ENCODE data around the gene MIER1. TPM values are rescaled to one million over a fixed set of nuclear protein-coding genes. Genes with fewer than 3 reads are reported as not detected.

Gene MIER1
- total and polyA plus RNA-seq, 5 donors from 2014 or later = 33.4 to 84.8 (median 37.0) TPM

DNA sequence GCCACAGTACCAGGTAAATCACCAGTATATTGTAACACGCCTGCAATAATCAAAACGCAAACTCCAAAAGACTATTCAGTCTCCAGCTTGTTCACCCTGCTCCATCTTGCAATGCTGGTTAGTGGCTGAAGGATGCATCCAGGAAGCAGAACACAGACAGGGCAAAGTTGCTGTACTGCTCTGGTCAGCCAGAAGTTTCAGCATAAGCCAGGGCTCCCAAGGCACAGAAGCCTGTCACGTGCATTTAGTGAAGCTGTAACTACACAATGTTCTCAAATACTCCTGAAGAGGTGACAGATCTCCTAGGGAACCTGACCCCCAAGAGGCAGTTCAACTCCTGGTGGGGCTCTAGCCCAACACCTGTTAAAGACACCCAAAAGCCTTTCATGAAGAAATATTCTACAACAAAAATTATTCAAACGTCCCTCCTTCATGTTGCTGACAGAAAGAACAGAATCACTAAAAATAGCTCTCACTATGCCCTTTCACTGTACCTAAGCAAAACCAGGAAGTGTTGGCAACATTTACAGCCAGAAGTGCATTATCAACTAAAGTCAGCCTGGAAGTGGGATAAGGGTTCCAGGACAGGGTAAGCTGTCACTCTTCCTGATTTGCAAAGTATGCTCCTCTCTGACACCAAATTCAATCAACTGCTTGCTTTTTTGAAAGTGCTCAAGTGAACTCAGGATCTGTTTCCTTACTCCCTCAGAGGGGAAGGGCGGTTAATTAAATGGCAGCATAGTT lies 77.1 kb downstream of the MIER1 start:
- no peaks in the 10 kb centered on the region for H3K9me3 ChIP-seq (ENCODE audit: control insufficient read depth in 2 of 2, low read length in 2 of 2)
- peaks cover 6% of the 10 kb centered on the region for H3K4me1 ChIP-seq (ENCODE audit: control insufficient read depth, insufficient read depth, low read length, poor library complexity, severe bottlenecking)
- ATAC-seq (ENCODE audit: low read depth in 2 of 2) = no peak
- no peaks in the 10 kb centered on the region for H3K9me3 Mint-ChIP-seq
- H3K27me3 Mint-ChIP-seq = no peaks in the 10 kb centered on the region
- H3K36me3 Mint-ChIP-seq = peaks cover 23% of the 10 kb centered on the region
- DNase-seq = no peak
- peaks cover 0 to 16% (median 9%) of the 10 kb centered on the region in 4 donors for H3K4me1 Mint-ChIP-seq
- no peaks in the 10 kb centered on the region for H3K27me3 ChIP-seq (ENCODE audit: control insufficient read depth, insufficient read depth, low read length)
- H3K27ac Mint-ChIP-seq = peak overlapping the region; percentile 5 to 75 (median 33)
- peaks cover 68% of the 10 kb centered on the region for H3K36me3 ChIP-seq (ENCODE audit: control insufficient read depth, insufficient read depth, low read length)
- H3K27ac ChIP-seq (ENCODE audit: insufficient read depth, low read length, poor library complexity, severe bottlenecking) = no peak overlapping the region
- no peak overlapping the region for H3K4me3 ChIP-seq (ENCODE audit: low read depth, low read length)
- no peak overlapping the region for H3K4me3 Mint-ChIP-seq

DNA sequence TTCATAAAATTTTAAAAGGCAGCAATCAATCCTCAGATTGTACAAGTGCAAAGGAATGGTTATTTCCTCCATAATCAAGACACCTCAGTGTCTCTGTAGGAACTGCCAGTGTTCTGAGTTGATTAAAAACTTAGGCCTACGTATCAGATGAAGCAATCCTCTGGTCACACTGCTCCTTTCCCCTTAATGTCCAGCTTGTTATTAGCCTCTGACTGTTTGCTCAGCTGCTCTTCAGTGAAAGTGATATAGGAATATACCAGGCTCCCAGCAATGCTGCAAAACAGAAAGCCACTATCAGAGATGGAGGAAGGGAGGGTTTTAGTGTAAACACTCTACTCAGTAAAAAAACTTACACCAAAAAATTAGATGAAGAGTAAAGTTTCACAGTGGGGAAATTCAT lies 79.4 kb downstream of the MIER1 start:
- DNase-seq (no peak), ATAC-seq (ENCODE audit: low read depth in 2 of 2) (no peak)
- Mint-ChIP-seq H3K36me3 (peaks cover 38% of the 10 kb centered on the region), H3K9me3 (no peaks in the 10 kb centered on the region), H3K4me1 (peaks cover 0 to 10% (median 4%) of the 10 kb centered on the region in 4 donors), H3K27me3 (no peaks in the 10 kb centered on the region), H3K27ac (peak overlapping the region in 1 of 3 donors; percentile 22), H3K4me3 (no peak overlapping the region)
- Histone ChIP-seq H3K36me3 (ENCODE audit: control insufficient read depth, insufficient read depth, low read length) (peaks cover 68% of the 10 kb centered on the region), H3K4me3 (ENCODE audit: low read depth, low read length) (no peak overlapping the region), H3K27me3 (ENCODE audit: control insufficient read depth, insufficient read depth, low read length) (no peaks in the 10 kb centered on the region), H3K27ac (ENCODE audit: insufficient read depth, low read length, poor library complexity, severe bottlenecking) (peak overlapping the region; percentile 9), H3K4me1 (ENCODE audit: control insufficient read depth, insufficient read depth, low read length, poor library complexity, severe bottlenecking) (peaks cover under 1% of the 10 kb centered on the region), H3K9me3 (ENCODE audit: control insufficient read depth in 2 of 2, low read length in 2 of 2) (no peaks in the 10 kb centered on the region)

DNA sequence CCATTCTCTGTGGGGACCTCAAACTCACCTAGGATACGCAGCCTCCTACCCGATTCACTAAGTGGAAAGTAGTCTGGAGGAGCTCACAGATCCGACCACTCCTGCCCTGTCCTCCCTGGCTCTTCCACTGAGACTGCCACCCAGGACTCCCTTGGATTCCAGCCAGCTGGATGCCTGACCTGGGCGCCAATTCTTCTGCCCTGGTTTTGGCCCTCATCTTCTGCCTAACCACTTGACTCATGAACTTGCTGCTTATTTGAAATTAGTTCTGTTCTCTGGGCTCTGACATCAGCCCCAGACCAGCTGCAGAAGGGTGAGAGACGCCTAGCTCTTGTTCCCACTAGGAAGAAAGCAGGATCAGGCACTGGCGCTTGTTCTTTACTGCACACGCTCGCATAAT lies 80.3 kb downstream of the MIER1 start:
- no peaks in the 10 kb centered on the region for H3K27me3 Mint-ChIP-seq
- DNase-seq = no peak
- H3K27me3 ChIP-seq (ENCODE audit: control insufficient read depth, insufficient read depth, low read length) = no peaks in the 10 kb centered on the region
- peaks cover 76% of the 10 kb centered on the region for H3K36me3 ChIP-seq (ENCODE audit: control insufficient read depth, insufficient read depth, low read length)
- H3K4me3 ChIP-seq (ENCODE audit: low read depth, low read length) = no peak overlapping the region
- H3K27ac Mint-ChIP-seq = peak overlapping the region in 2 of 3 donors; percentile 59 to 72
- H3K9me3 Mint-ChIP-seq = peaks cover 0 to 1% (median 0%) of the 10 kb centered on the region in 7 donors
- no peak for ATAC-seq (ENCODE audit: low read depth in 2 of 2)
- H3K9me3 ChIP-seq (ENCODE audit: control insufficient read depth in 2 of 2, low read length in 2 of 2) = no peaks in the 10 kb centered on the region
- H3K4me3 Mint-ChIP-seq = no peak overlapping the region
- no peaks in the 10 kb centered on the region for H3K4me1 ChIP-seq (ENCODE audit: control insufficient read depth, insufficient read depth, low read length, poor library complexity, severe bottlenecking)
- peaks cover 0 to 13% (median 7%) of the 10 kb centered on the region in 4 donors for H3K4me1 Mint-ChIP-seq
- H3K36me3 Mint-ChIP-seq = peaks cover 47% of the 10 kb centered on the region
- no peak overlapping the region for H3K27ac ChIP-seq (ENCODE audit: insufficient read depth, low read length, poor library complexity, severe bottlenecking)

DNA sequence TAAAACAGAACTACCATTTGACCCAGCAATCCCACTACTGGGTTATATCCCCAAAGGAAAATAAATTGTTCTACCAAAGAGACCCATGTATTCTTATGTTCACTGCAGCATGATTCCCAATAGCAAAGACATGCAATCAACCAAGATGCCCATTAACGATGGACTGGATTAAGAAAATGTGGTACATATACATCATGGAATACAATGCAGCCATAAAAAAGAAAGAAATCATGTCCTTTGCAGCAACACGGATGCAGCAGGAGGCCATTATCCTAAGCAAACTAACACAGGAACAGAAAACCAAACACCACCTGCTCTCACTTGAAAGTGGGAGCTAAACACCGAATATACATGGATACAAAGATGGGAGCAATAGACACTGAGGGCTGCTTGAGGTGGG lies 85.0 kb downstream of the MIER1 start:
- Histone ChIP-seq H3K9me3 (ENCODE audit: control insufficient read depth in 2 of 2, low read length in 2 of 2) (peaks cover 0 to 1% of the 10 kb centered on the region in 2 experiments), H3K36me3 (ENCODE audit: control insufficient read depth, insufficient read depth, low read length) (peaks cover 54% of the 10 kb centered on the region), H3K4me3 (ENCODE audit: low read depth, low read length) (no peak overlapping the region), H3K4me1 (ENCODE audit: control insufficient read depth, insufficient read depth, low read length, poor library complexity, severe bottlenecking) (no peaks in the 10 kb centered on the region), H3K27me3 (ENCODE audit: control insufficient read depth, insufficient read depth, low read length) (no peaks in the 10 kb centered on the region), H3K27ac (ENCODE audit: insufficient read depth, low read length, poor library complexity, severe bottlenecking) (no peak overlapping the region)
- Mint-ChIP-seq H3K9me3 (peaks cover 0 to 1% (median 0%) of the 10 kb centered on the region in 7 donors), H3K36me3 (peaks cover 49% of the 10 kb centered on the region), H3K27ac (no peak overlapping the region), H3K4me1 (peaks cover 5 to 23% (median 12%) of the 10 kb centered on the region in 4 donors), H3K27me3 (no peaks in the 10 kb centered on the region), H3K4me3 (no peak overlapping the region)
- no peak for DNase-seq
- ATAC-seq (ENCODE audit: low read depth in 2 of 2) = no peak

DNA sequence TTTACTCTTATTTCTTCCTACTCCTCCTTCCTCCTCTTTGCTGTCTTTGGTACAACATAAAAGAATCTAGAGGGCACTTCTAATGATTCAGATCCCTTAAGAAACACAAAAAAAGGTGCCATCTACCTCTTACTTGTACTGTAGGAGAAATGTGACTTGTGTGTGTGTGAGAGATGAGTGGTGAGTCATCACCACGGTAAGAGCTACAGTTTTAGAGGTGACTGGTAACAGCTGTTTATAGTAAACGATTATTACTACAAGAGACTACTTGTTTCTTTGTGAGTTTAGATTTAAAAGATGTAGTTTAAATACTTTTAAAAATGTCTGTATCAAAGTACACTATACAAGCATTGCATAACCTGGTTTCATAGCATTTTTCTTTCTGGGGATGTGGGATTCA lies 88.8 kb downstream of the MIER1 start:
- no peaks in the 10 kb centered on the region for H3K27me3 ChIP-seq (ENCODE audit: control insufficient read depth, insufficient read depth, low read length)
- H3K4me1 Mint-ChIP-seq = peaks cover 5 to 23% (median 9%) of the 10 kb centered on the region in 4 donors
- H3K9me3 Mint-ChIP-seq = peaks cover 0 to 1% (median 0%) of the 10 kb centered on the region in 7 donors
- DNase-seq (peak in 1 of 3 donors; percentile 47), ATAC-seq (ENCODE audit: low read depth in 2 of 2) (peak; percentile 59 to 71)
- H3K4me1 ChIP-seq (ENCODE audit: control insufficient read depth, insufficient read depth, low read length, poor library complexity, severe bottlenecking) = no peaks in the 10 kb centered on the region
- peaks cover 36% of the 10 kb centered on the region for H3K36me3 ChIP-seq (ENCODE audit: control insufficient read depth, insufficient read depth, low read length)
- H3K4me3 Mint-ChIP-seq = no peak overlapping the region
- H3K27ac ChIP-seq (ENCODE audit: insufficient read depth, low read length, poor library complexity, severe bottlenecking) = no peak overlapping the region
- no peaks in the 10 kb centered on the region for H3K27me3 Mint-ChIP-seq
- H3K4me3 ChIP-seq (ENCODE audit: low read depth, low read length) = no peak overlapping the region
- H3K9me3 ChIP-seq (ENCODE audit: control insufficient read depth in 2 of 2, low read length in 2 of 2) = peaks cover 0 to 1% of the 10 kb centered on the region in 2 experiments
- peak overlapping the region in 2 of 3 donors; percentile 52 to 65 for H3K27ac Mint-ChIP-seq
- peaks cover 40% of the 10 kb centered on the region for H3K36me3 Mint-ChIP-seq

DNA sequence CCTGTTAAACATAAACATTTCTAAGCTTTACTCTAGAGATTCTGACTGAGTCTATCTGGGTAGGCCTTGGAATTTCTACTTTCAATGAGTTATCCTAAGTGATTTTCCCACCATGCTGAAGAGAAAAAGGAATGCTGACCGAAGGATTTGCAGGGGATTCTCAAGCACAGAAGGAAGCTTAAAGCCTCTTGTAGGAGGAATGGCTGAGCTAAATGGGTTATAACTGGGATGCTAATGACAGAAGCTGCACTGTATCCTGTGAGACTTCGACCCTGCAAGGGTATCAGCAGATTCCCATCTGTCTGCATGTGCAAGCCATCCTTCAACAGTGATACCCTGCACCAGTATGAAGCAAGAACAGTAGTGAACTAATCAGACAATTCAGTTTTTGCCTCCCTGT lies 93.8 kb downstream of the MIER1 start:
- H3K27ac Mint-ChIP-seq = no peak overlapping the region

DNA sequence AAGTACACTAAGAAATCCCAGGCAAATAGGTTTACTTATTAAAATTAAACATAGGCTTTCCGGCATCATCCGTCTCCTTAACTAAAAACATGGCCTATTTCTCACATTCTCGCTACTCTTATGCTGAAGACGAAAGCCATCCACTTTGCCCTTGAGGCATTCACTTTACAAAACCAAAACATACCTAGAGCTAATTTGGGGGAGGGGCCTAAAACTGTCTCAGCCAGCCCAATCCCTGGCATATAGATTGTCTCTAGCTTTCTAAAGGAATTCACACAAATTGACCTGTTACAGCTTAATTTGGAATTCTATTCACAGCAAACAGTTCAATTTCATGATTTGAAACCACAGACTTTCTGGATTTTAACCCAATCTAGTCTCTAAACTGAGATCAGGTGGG lies 94.3 kb downstream of the MIER1 start:
- Mint-ChIP-seq H3K4me1 (peaks cover 2 to 15% (median 5%) of the 10 kb centered on the region in 4 donors), H3K27ac (no peak overlapping the region), H3K36me3 (peaks cover 36% of the 10 kb centered on the region), H3K4me3 (no peak overlapping the region), H3K9me3 (no peaks in the 10 kb centered on the region), H3K27me3 (no peaks in the 10 kb centered on the region)
- DNase-seq (no peak), ATAC-seq (ENCODE audit: low read depth in 2 of 2) (no peak)
- Histone ChIP-seq H3K27me3 (ENCODE audit: control insufficient read depth, insufficient read depth, low read length) (no peaks in the 10 kb centered on the region), H3K9me3 (ENCODE audit: control insufficient read depth in 2 of 2, low read length in 2 of 2) (peaks cover 0 to 1% of the 10 kb centered on the region in 2 experiments), H3K4me1 (ENCODE audit: control insufficient read depth, insufficient read depth, low read length, poor library complexity, severe bottlenecking) (no peaks in the 10 kb centered on the region), H3K27ac (ENCODE audit: insufficient read depth, low read length, poor library complexity, severe bottlenecking) (no peak overlapping the region), H3K4me3 (ENCODE audit: low read depth, low read length) (no peak overlapping the region), H3K36me3 (ENCODE audit: control insufficient read depth, insufficient read depth, low read length) (peaks cover 41% of the 10 kb centered on the region)

More for the DNA sequence above, 93.8 kb downstream of the MIER1 start:
- Mint-ChIP-seq H3K4me1 (peaks cover 6 to 15% (median 7%) of the 10 kb centered on the region in 4 donors), H3K36me3 (peaks cover 35% of the 10 kb centered on the region), H3K9me3 (no peaks in the 10 kb centered on the region), H3K27me3 (no peaks in the 10 kb centered on the region), H3K4me3 (no peak overlapping the region)
- H3K27ac ChIP-seq (ENCODE audit: insufficient read depth, low read length, poor library complexity, severe bottlenecking) = no peak overlapping the region
- no peak overlapping the region for H3K4me3 ChIP-seq (ENCODE audit: low read depth, low read length)
- ATAC-seq (ENCODE audit: low read depth in 2 of 2) (no peak), DNase-seq (no peak)
- peaks cover 0 to 1% of the 10 kb centered on the region in 2 experiments for H3K9me3 ChIP-seq (ENCODE audit: control insufficient read depth in 2 of 2, low read length in 2 of 2)
- H3K4me1 ChIP-seq (ENCODE audit: control insufficient read depth, insufficient read depth, low read length, poor library complexity, severe bottlenecking) = no peaks in the 10 kb centered on the region
- peaks cover 39% of the 10 kb centered on the region for H3K36me3 ChIP-seq (ENCODE audit: control insufficient read depth, insufficient read depth, low read length)
- no peaks in the 10 kb centered on the region for H3K27me3 ChIP-seq (ENCODE audit: control insufficient read depth, insufficient read depth, low read length)
